ENCODE measurements around the gene ZC2HC1C.

GRCh38 chr14:75096959-75097358, 27.5 kb downstream of the ZC2HC1C start:
- no peak for TF ChIP-seq CTCF (IDR thresholded peaks at IDR 0.05)
- TF ChIP-seq POLR2A (IDR thresholded peaks at IDR 0.05) = no peak

Data from uterus (tissue), 2 donors.